Right renal cortex interstitium (tissue), 3 donors: ENCODE data around the gene MAPRE2. TPM values are rescaled to one million over a fixed set of nuclear protein-coding genes. Genes with fewer than 3 reads are reported as not detected.
A peak's percentile ranks its signal among the peaks of the same experiment; 100 is the strongest.

ENCODE experiments used
- DNase-seq, 3 donors: peaks; one replicate each; pipeline ENCODE4 v3.0.0-alpha.2; 2013; ENCODE audit warnings: low read depth in 3 of 3, low spot score in 2 of 3
- polyA plus RNA-seq, 3 donors: library from polyadenylated mRNA; unstranded; fragments of 120-200 nt; gene quantifications; one replicate each; pipeline ENCODE4 v1.2.1, GENCODE V29; 2013; ENCODE audit not compliant: insufficient read length in 3 of 3

Gene MAPRE2
- 10 to 100 TPM; 28.5 to 33.4 (median 33.3) TPM for polyA plus RNA-seq

GRCh38 chr18:35040988-35041814 is at the start of gene MAPRE2:
Gene MAPRE2 (plus strand): TSS chr18:35041413. CDS start chr18:35041540, 127 bp downstream.
- peak; percentile 89 to 95 (median 92) for DNase-seq

GRCh38 chr18:34991561-34991960 is 49.7 kb upstream of the MAPRE2 start:
- no peak for DNase-seq

GRCh38 chr18:34993289-34993688 is 47.9 kb upstream of the MAPRE2 start:
- no peak for DNase-seq

- no peak for DNase-seq
Measured at GRCh38 chr18:34995746-34996145, 45.5 kb upstream of the MAPRE2 start.

- no peak for DNase-seq
Measured at GRCh38 chr18:34998661-34999060, 42.6 kb upstream of the MAPRE2 start.

GRCh38 chr18:34999756-35000289 is 41.4 kb upstream of the MAPRE2 start:
- DNase-seq = no peak

- DNase-seq = no peak
Measured at GRCh38 chr18:35000457-35000856, 40.8 kb upstream of the MAPRE2 start.

- DNase-seq = no peak
Measured at GRCh38 chr18:35002120-35002519, 39.1 kb upstream of the MAPRE2 start.

GRCh38 chr18:35005963-35006577 is 35.1 kb upstream of the MAPRE2 start:
- DNase-seq = peak in 2 of 3 donors; percentile 45 to 55

- no peak for DNase-seq
Measured at GRCh38 chr18:35010156-35010555, 31.1 kb upstream of the MAPRE2 start.

- DNase-seq = no peak
Measured at GRCh38 chr18:35010993-35011392, 30.2 kb upstream of the MAPRE2 start.

GRCh38 chr18:35019933-35020332 is 21.3 kb upstream of the MAPRE2 start:
- no peak for DNase-seq

- no peak for DNase-seq
Measured at GRCh38 chr18:35022426-35023001, 18.7 kb upstream of the MAPRE2 start.

GRCh38 chr18:35024196-35024595 is 17.0 kb upstream of the MAPRE2 start:
- DNase-seq = no peak

- peak in 1 of 3 donors; percentile 54 for DNase-seq
Measured at GRCh38 chr18:35024965-35025364, 16.2 kb upstream of the MAPRE2 start.

- DNase-seq = no peak
Measured at GRCh38 chr18:35026407-35027061, 14.7 kb upstream of the MAPRE2 start.

GRCh38 chr18:35027206-35027605 is 14.0 kb upstream of the MAPRE2 start:
- no peak for DNase-seq

- DNase-seq = no peak
Measured at GRCh38 chr18:35028536-35028935, 12.7 kb upstream of the MAPRE2 start.

- DNase-seq = no peak
Measured at GRCh38 chr18:35029103-35029502, 12.1 kb upstream of the MAPRE2 start.

GRCh38 chr18:35029770-35030169 is 11.4 kb upstream of the MAPRE2 start:
- no peak for DNase-seq
